HepG2 (cell line): ENCODE results near the gene GALR2. TPM values are rescaled to one million over a fixed set of nuclear protein-coding genes. Genes with fewer than 3 reads are reported as not detected.

Experiments
- ATAC-seq: fragments of 200-7000 bp; cut with Tn5 transposase; 3 replicates; pipeline ENCODE4 v1.9.1; 2020; ENCODE audit warnings: mild to moderate bottlenecking, moderate library complexity
- BruUV-seq: library from RNA; stranded (reverse); fragments of 400-500 nt; replicated peaks from 2 replicates; lab custom pipeline; 2021; lab: Mats Ljungman, UMichigan
- CTCF ChIA-PET: fragments of 300-600 bp; formaldehyde crosslinking; extraction: SDS; loops from one replicate; lab custom pipeline; 2021; ENCODE audit warnings: low total read pairs, inconsistent platforms, low intra/inter-chr PET ratio; lab: Yijun Ruan, JAX
- POLR2A ChIA-PET: fragments of 350-600 bp; sonication (Branson Sonifier 250); formaldehyde crosslinking; loops from one replicate; lab custom pipeline; 2020; ENCODE audit warnings: antibody characterized with exemption, inconsistent platforms; lab: Yijun Ruan, JAX
- DNase-seq: peaks from one replicate; pipeline ENCODE4 v3.0.0-alpha.2; 2015; ENCODE audit warnings: low spot score
- FAIRE-seq: peaks from 3 replicates; lab custom pipeline; 2011; peaks lifted over from hg19 to GRCh38; lab: Jason Lieb, UNC
- H2AFZ ChIP-seq: one replicate; pipeline ENCODE4 v1.6.1; 2011; ENCODE audit warnings: low read length, inconsistent platforms
- H3K27ac ChIP-seq: fragments of 300-600 bp; 3 replicates; pipeline ENCODE4 v1.8.0; 2011; ENCODE audit warnings: mixed run types, mild to moderate bottlenecking, mixed read lengths, low read length, inconsistent platforms; ENCODE audit not compliant: insufficient read depth; ENCODE audit errors: extremely low read length
- H3K27me3 ChIP-seq, 2 experiments: fragments of 200-600 bp in 1 of 2; 2 replicates in 1 of 2; 3 replicates in 1 of 2; pipeline versions ENCODE4 v1.6.0 to v1.8.0; 2011; ENCODE audit warnings: low read length in 2 of 2, mild to moderate bottlenecking in 2 of 2, moderate library complexity in 2 of 2, inconsistent platforms in 1 of 2; ENCODE audit not compliant: insufficient read depth in 2 of 2, control insufficient read depth in 1 of 2
- H3K36me3 ChIP-seq, 2 experiments: fragments of 200-600 bp in 1 of 2; replicated peaks in 1 of 2; 2 replicates in 1 of 2; 3 replicates in 1 of 2; pipeline versions ENCODE4 v1.5.1 to v1.8.0; 2011; ENCODE audit warnings: low read length in 2 of 2, inconsistent platforms in 1 of 2; ENCODE audit not compliant: insufficient read depth in 2 of 2, control insufficient read depth in 1 of 2
- H3K4me1 ChIP-seq: 2 replicates; pipeline ENCODE4 v1.5.1; 2012; ENCODE audit warnings: low read length, inconsistent platforms; ENCODE audit not compliant: insufficient read depth
- H3K4me2 ChIP-seq: 2 replicates; pipeline ENCODE4 v1.6.0; 2011; ENCODE audit warnings: low read depth, low read length, inconsistent platforms
- H3K4me3 ChIP-seq, 3 experiments: fragments of 200-600 bp in 1 of 3; sonication (generic), shearing (Covaris generic) in 1 of 3; replicated peaks in 1 of 3; 2 replicates each; pipeline ENCODE4 v1.5.1; 2011 to 2016; ENCODE audit warnings: low read length in 3 of 3, inconsistent platforms in 2 of 3, low read depth in 2 of 3, mild to moderate bottlenecking in 2 of 3, control low read depth in 1 of 3, mixed read lengths in 1 of 3; ENCODE audit not compliant: insufficient read depth in 1 of 3
- H3K79me2 ChIP-seq: one replicate; pipeline ENCODE4 v1.6.1; 2011; ENCODE audit warnings: low read length, inconsistent platforms; ENCODE audit not compliant: insufficient read depth
- H3K9ac ChIP-seq: 2 replicates; pipeline ENCODE4 v1.6.0; 2011; ENCODE audit warnings: mild to moderate bottlenecking, low read depth, low read length, inconsistent platforms; ENCODE audit not compliant: insufficient read depth
- H3K9me3 ChIP-seq: 2 replicates; pipeline ENCODE4 v1.5.1; 2012; ENCODE audit warnings: mild to moderate bottlenecking, low read length
- H4K20me1 ChIP-seq: 2 replicates; pipeline ENCODE4 v1.6.0; 2011; ENCODE audit warnings: inconsistent platforms, mild to moderate bottlenecking, low read length, moderate library complexity; ENCODE audit not compliant: insufficient read depth
- PREB ChIP-seq: sonication (generic); formaldehyde crosslinking; IDR thresholded peaks from 2 replicates; pipeline ENCODE4 v1.4.0; 2020; ENCODE audit warnings: missing genetic modification reagents
- SMC3 ChIP-seq: IDR thresholded peaks from 2 replicates; pipeline ENCODE4 v1.6.1; 2011; ENCODE audit warnings: low read length, improper control_type of control experiment
- STAG1 ChIP-seq: sonication (generic); formaldehyde crosslinking; IDR thresholded peaks from 2 replicates; pipeline ENCODE4 v1.4.0; 2020; ENCODE audit warnings: missing genetic modification reagents
- ZNF773 ChIP-seq: sonication (generic); formaldehyde crosslinking; IDR thresholded peaks from 2 replicates; pipeline ENCODE4 v1.4.0; 2020; ENCODE audit warnings: missing genetic modification reagents, borderline replicate concordance
- WGBS: methylation state at CpG from one replicate; pipeline ENCODE4 v1.1.6; 2017; ENCODE audit warnings: low lambda C conversion rate; 5-methylcytosine and 5-hydroxymethylcytosine counted together
- in situ Hi-C: cut with HindIII; loops from 2 replicates; pipeline ENCODE4 v1.10.0; 2017; ENCODE audit warnings: low pct_unique_long_range_greater_than_20kb; ENCODE audit not compliant: extremely low pct_ligation_motif_present
- intact Hi-C: fragments of 100-400 bp; cut with micrococcal nuclease; formaldehyde crosslinking; loops from one replicate; pipeline ENCODE4 v1.10.0; 2022; ENCODE audit not compliant: unreplicated experiment
- polyA plus RNA-seq, 8 experiments: library from polyadenylated mRNA; depleted of rRNA in 3 of 8; stranded (reverse) in 7 of 8; unstranded in 1 of 8; fragments of >200 nt; fragmentation: Illumina TruSeq in 4 of 8; extraction: Trizol in 4 of 8; gene quantifications; 2 replicates each; pipeline versions ENCODE4 v1.2.1 to v1.2.3, GENCODE V29; 2011 to 2016; ENCODE audit warnings: low read depth in 4 of 8, missing spikeins in 1 of 8, mixed read lengths in 1 of 8; ENCODE audit not compliant: insufficient read depth in 1 of 8
- total RNA-seq, 5 experiments: library from RNA; depleted of rRNA; stranded (reverse); fragments of >200 nt; fragmentation: Illumina TruSeq; extraction: Trizol; gene quantifications; 2 replicates each; pipeline ENCODE4 v1.2.3, GENCODE V29; 2016; ENCODE audit warnings: low read depth in 1 of 5
- TF ChIP-seq, protein P1 (sequence below): sonication (generic); formaldehyde crosslinking; IDR thresholded peaks from 2 replicates; pipeline ENCODE4 v1.5.0; 2020; ENCODE audit warnings: mild to moderate bottlenecking, missing genetic modification reagents, moderate library complexity

Gene GALR2
- total and polyA plus RNA-seq, 2 of the 13 experiments (the other 11 are each of a cell fraction or from before 2014, with no cell fraction given), result 0.48 to 0.58 TPM

DNA sequence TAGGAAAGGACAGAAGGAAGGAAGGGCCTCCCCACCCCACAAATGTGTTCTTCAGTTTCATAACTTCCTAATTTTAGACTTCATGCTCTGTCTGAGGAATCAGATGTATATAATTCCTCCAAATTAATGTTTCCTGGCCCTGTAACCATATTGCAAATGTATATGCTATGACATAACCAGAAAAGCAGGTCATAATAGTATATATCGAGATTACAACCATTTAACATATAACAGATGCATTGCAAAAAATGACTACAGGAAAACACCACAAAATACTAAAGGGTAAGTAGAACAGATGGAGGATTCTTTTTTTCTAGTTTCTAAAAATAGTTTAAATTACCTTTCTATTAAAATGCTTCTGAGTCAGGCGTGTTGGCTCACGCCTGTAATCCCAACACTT, 32.1 kb downstream of the GALR2 start (continued):
- TF ChIP-seq ZNF773 (CRISPR knock-in tag), result no peak

DNA sequence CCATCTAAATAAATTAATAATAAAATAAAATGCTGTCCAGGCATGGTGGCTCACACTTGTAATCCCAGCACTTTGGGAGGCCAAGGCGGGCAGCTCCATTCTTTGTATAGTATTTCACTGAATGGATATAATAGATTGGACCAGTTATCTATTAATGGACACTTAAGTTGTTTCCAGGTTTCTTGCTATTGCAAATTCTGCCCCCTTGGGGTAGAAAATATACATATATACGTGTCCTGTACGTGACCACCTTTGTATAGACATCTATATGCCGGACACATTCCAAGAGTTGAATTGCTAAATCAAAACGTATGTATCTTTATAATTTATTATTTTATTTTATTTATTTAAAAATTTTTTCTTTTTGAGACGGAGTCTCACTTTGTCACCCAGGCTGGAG, 32.9 kb downstream of the GALR2 start:
- 35% methylated on average over 6 of the region's 6 CpGs for WGBS
- FAIRE-seq (no peak), ATAC-seq (no peak), DNase-seq (peak; percentile 58)
- ChIA-PET POLR2A (interaction anchor here (1.5 kb wide), 1 partner anchor 36 kb away, joined by 3 read pairs; the partner anchor contains the start of gene SRP68), CTCF (no interaction called here)
- Histone ChIP-seq H3K4me1 (peaks cover 35% of the 10 kb centered on the region), H3K9ac (no peak overlapping the region), H3K4me2 (no peak overlapping the region), H2AFZ (no peak overlapping the region), H4K20me1 (no peaks in the 10 kb centered on the region), H3K4me3 (no peak overlapping the region), H3K36me3 (no peaks in the 10 kb centered on the region), H3K79me2 (peaks cover 8% of the 10 kb centered on the region), H3K27me3 (no peaks in the 10 kb centered on the region; a peak in 1 of 5 replicates), H3K9me3 (no peaks in the 10 kb centered on the region), H3K27ac (no peak overlapping the region)
- in situ Hi-C loops, result no loop called here
- TF ChIP-seq, protein P1, sequence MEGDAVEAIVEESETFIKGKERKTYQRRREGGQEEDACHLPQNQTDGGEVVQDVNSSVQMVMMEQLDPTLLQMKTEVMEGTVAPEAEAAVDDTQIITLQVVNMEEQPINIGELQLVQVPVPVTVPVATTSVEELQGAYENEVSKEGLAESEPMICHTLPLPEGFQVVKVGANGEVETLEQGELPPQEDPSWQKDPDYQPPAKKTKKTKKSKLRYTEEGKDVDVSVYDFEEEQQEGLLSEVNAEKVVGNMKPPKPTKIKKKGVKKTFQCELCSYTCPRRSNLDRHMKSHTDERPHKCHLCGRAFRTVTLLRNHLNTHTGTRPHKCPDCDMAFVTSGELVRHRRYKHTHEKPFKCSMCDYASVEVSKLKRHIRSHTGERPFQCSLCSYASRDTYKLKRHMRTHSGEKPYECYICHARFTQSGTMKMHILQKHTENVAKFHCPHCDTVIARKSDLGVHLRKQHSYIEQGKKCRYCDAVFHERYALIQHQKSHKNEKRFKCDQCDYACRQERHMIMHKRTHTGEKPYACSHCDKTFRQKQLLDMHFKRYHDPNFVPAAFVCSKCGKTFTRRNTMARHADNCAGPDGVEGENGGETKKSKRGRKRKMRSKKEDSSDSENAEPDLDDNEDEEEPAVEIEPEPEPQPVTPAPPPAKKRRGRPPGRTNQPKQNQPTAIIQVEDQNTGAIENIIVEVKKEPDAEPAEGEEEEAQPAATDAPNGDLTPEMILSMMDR, result peak; percentile 35
- peak; percentile 15; the same call in 1 of the 2 replicates for TF ChIP-seq STAG1 (CRISPR knock-in tag)
- no peak for TF ChIP-seq PREB (CRISPR knock-in tag)
- peak; percentile 18; the same call in 1 of the 2 replicates for TF ChIP-seq SMC3
- BruUV-seq, result no TSS peak
- intact Hi-C loops, result no loop called here
